Right lobe of liver (tissue), 6 donors: ENCODE data around the gene ANGPTL4. TPM values are rescaled to one million over a fixed set of nuclear protein-coding genes. Genes with fewer than 3 reads are reported as not detected.
A peak's percentile ranks its signal among the peaks of the same experiment; 100 is the strongest.

Source experiments
- ATAC-seq, 4 donors: fragments of 200-7000 bp; cut with Tn5 transposase; one replicate each; pipeline ENCODE4 v1.9.1; 2020; ENCODE audit warnings: mild to moderate bottlenecking in 4 of 4, moderate library complexity in 4 of 4
- DNase-seq, 3 donors: peaks; one replicate each; pipeline ENCODE4 v3.0.0-alpha.2; 2020
- H3K27ac ChIP-seq, 3 donors: fragments of 200-600 bp; one replicate each; pipeline ENCODE4 v1.8.0; 2022
- H3K27me3 ChIP-seq, 2 donors: fragments of 200-600 bp; one replicate each; pipeline ENCODE4 v1.8.0; 2022
- H3K36me3 ChIP-seq, 4 donors: fragments of 200-600 bp; sonication (generic) in 1 of 4; one replicate each; pipeline versions ENCODE4 v1.5.1 to v1.8.0; 2017 to 2022; ENCODE audit warnings: control low read depth in 1 of 4
- H3K4me1 ChIP-seq, 4 donors: fragments of 200-600 bp; sonication (generic) in 1 of 4; one replicate each; pipeline versions ENCODE4 v1.5.1 to v1.8.0; 2017 to 2022; ENCODE audit warnings: control low read depth in 1 of 4
- H3K4me3 ChIP-seq, 3 donors: fragments of 200-600 bp; one replicate each; pipeline ENCODE4 v1.8.0; 2022
- H3K9me3 ChIP-seq, 4 donors: fragments of 200-600 bp; sonication (generic) in 1 of 4; one replicate each; pipeline versions ENCODE4 v1.5.1 to v1.8.0; 2017 to 2022; ENCODE audit warnings: control low read depth in 1 of 4
- CTCF ChIP-seq, 4 donors: fragments of 200-600 bp in 3 of 4; fragments of 450-650 bp in 1 of 4; IDR thresholded peaks; one replicate each; pipeline versions ENCODE4 v1.5.1 to v1.8.0; 2016 to 2022; ENCODE audit warnings: antibody characterized with exemption in 4 of 4, mild to moderate bottlenecking in 2 of 4
- POLR2A ChIP-seq: fragments of 450-650 bp; IDR thresholded peaks from one replicate; pipeline ENCODE4 v1.6.1; 2017; ENCODE audit warnings: antibody characterized with exemption, mild to moderate bottlenecking
- WGBS: methylation state at CpG from one replicate; pipeline ENCODE4 v1.1.6; 2018; ENCODE audit warnings: low coverage, low lambda C conversion rate; ENCODE audit not compliant: insufficient coverage; ENCODE audit errors: missing lambda C conversion rate; 5-methylcytosine and 5-hydroxymethylcytosine counted together
- intact Hi-C, 2 donors: fragments of 100-400 bp; cut with DNase I; formaldehyde crosslinking; loops; one replicate each; pipeline versions ENCODE4 v1.11.2 to v1.14.1; 2022
- total RNA-seq, 6 experiments: library from RNA; depleted of rRNA in 2 of 6; stranded (reverse); fragments of >200 nt in 2 of 6; fragmentation: NEBNext Ultra II Directional in 3 of 6; extraction: Animal tissue kit (Norgen Biotek cat#: 25700) in 3 of 6; gene quantifications; one replicate each; pipeline versions ENCODE4 v1.1.0 to v1.2.4, GENCODE V29; 2016 to 2023
- donor health status: DM: no; HTN: yes; CAD: no.
- donor health status: DM: no; HTN: no; CAD: no.
- donor health status: DM: no; HTN: no; CAD: no.
- donor health status: DM: no; HTN: yes; CAD: no.
- donor health status: DM: no; HTN: yes; CAD: no.

Gene ANGPTL4
- total RNA-seq, 6 experiments from 2014 or later = 2.3 to 204 (median 125) TPM

DNA sequence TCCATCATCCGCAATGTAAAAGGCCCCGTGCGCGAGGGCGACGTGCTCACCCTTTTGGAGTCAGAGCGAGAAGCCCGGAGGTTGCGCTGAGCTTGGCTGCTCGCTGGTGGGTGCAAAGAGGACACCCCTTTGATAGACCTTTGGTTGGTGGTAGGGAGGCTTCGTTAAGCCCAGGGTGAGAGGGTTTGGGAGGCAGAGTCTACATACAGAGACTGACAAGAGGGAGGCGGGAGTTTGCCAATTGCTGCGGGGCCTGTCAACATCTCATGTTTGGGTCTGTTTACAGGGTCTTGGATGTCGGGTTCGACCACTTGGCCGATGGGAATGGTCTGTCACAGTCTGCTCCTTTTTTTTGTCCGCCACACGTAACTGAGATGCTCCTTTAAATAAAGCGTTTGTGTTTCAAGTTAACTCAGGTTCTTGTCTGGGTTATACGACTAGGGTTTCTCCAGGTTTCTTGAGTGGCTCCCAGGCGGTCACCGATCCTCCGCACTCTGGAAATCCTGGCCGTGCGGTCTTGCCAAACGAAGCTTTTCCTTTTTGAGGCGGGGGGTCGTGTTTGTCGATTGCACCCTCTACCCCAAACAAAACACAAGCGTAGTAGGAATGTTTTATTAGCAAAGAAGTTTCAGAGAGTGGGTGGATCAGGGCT is 41.8 kb upstream of the ANGPTL4 start:
- peaks cover 0 to 31% (median 6%) of the 10 kb centered on the region in 4 donors for H3K4me1 ChIP-seq
- TF ChIP-seq CTCF (IDR thresholded peaks at IDR 0.05) (no peak), POLR2A (no peak)
- intact Hi-C loops = loop anchor here in 1 of 2 donors (10.0 kb wide), 1 partner anchor 193 kb away; the partner anchor contains the start of gene ZNF414
- DNase-seq (no peak), ATAC-seq (no peak)
- H3K27me3 ChIP-seq = no peaks in the 10 kb centered on the region
- 29% methylated on average over 22 of the region's 30 CpGs for WGBS
- peak overlapping the region; percentile 75 to 91 (median 89) for H3K27ac ChIP-seq
- no peaks in the 10 kb centered on the region for H3K9me3 ChIP-seq
- H3K36me3 ChIP-seq = peaks cover 0 to 16% (median 7%) of the 10 kb centered on the region in 4 donors
- H3K4me3 ChIP-seq = peak overlapping the region; percentile 75 to 92 (median 88)

- ATAC-seq (no peak), DNase-seq (no peak)
- TF ChIP-seq CTCF (IDR thresholded peaks at IDR 0.05) (no peak), POLR2A (no peak)
- H3K27me3 ChIP-seq = no peaks in the 10 kb centered on the region
- H3K4me3 ChIP-seq = peak overlapping the region; percentile 75 to 92 (median 88)
- peak overlapping the region in 1 of 3 donors; percentile 89 for H3K27ac ChIP-seq
- peaks cover 0 to 16% (median 7%) of the 10 kb centered on the region in 4 donors for H3K36me3 ChIP-seq
- intact Hi-C loops = loop anchor here in 1 of 2 donors (10.0 kb wide), 1 partner anchor 192 kb away; the partner anchor contains the start of gene ZNF414
- WGBS = 67% methylated on average over 1 of the region's 7 CpGs
- H3K4me1 ChIP-seq = peaks cover 0 to 31% (median 6%) of the 10 kb centered on the region in 4 donors
- no peaks in the 10 kb centered on the region for H3K9me3 ChIP-seq
These were observed 41.3 kb upstream of the ANGPTL4 start for GRCh38 chr19:8322638-8322997.

- 60% methylated on average over 1 of the region's 1 CpG for WGBS
- Histone ChIP-seq H3K27ac (no peak overlapping the region), H3K27me3 (no peaks in the 10 kb centered on the region), H3K36me3 (peaks cover 0 to 16% (median 7%) of the 10 kb centered on the region in 4 donors), H3K9me3 (no peaks in the 10 kb centered on the region), H3K4me3 (no peak overlapping the region), H3K4me1 (peaks cover 0 to 31% (median 6%) of the 10 kb centered on the region in 4 donors)
- DNase-seq = no peak
- intact Hi-C loops = loop anchor here in 1 of 2 donors (10.0 kb wide), 1 partner anchor 191 kb away; the partner anchor contains the start of gene ZNF414
- no peak for ATAC-seq
- TF ChIP-seq CTCF (IDR thresholded peaks at IDR 0.05) (no peak), POLR2A (no peak)
These were observed 40.2 kb upstream of the ANGPTL4 start for GRCh38 chr19:8323781-8324185.

DNA sequence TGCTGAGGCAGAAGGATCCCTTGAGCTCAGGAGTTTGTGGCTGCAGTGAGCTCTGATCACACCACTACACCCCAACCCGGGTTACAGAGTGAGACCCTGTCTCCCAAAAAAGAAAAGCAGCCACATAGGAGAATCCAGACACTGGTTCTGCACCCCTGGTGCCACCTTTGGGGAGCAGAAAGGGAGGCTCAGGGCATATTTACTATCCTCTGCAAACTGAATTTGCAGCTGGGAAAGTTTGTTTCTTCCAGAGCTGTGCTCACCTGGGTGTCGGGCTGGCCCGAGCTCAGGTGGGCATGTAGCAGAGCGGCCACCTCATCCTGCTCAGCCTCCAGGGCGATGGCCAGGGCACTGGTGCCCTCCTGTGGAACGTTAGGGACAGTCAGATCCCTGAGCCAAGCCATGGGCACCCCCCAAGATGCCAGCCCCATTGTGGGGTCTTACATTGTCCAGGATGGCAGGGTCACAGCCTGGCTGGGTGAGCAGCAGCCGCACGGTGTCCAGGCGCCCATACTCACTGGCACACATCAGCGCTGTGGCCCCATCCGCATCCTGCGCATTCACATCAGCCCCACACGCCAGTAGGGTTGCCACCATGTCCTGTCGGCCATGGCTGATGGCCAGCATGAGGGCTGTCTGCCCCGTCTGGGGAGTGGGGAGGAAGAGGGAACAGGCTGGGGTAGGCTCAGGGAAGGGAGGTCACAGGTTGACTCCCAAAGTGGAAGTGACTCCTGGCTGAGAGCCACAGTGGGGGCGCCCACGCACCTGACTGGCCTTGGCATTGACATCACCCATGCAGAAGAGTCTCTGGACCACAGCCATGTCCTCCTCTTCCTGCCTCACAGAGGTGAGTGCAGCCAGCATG is 39.5 kb upstream of the ANGPTL4 start:
- Histone ChIP-seq H3K4me1 (peaks cover 0 to 26% (median 6%) of the 10 kb centered on the region in 4 donors), H3K27ac (no peak overlapping the region), H3K36me3 (peaks cover 0 to 16% (median 7%) of the 10 kb centered on the region in 4 donors), H3K4me3 (no peak overlapping the region), H3K9me3 (no peaks in the 10 kb centered on the region), H3K27me3 (no peaks in the 10 kb centered on the region)
- TF ChIP-seq CTCF (IDR thresholded peaks at IDR 0.05) (peak in 1 of 4 donors; percentile 8), POLR2A (no peak)
- no CpG with 5 or more reads among the region's 17 CpGs for WGBS
- peak in 2 of 3 donors; percentile 71 to 73 for DNase-seq
- peak in 3 of 4 donors; percentile 1 to 41 (median 5) for ATAC-seq
- intact Hi-C loops = loop anchor here in 1 of 2 donors (10.0 kb wide), 1 partner anchor 190 kb away; the partner anchor contains the start of gene ZNF414
